Thymus (tissue), 11 donors: ENCODE measurements around the gene GALNT17. TPM values are rescaled to one million over a fixed set of nuclear protein-coding genes. Genes with fewer than 3 reads are reported as not detected.

Experiments
- DNase-seq, 9 donors: peaks; one replicate each; pipeline ENCODE4 v3.0.0-alpha.2; 2013; ENCODE audit warnings: low spot score in 9 of 9, low read depth in 6 of 9, missing footprints in 1 of 9
- H3K27ac ChIP-seq, 2 donors: one replicate each; pipeline ENCODE4 v1.5.1; 2013; ENCODE audit warnings: control low read depth in 1 of 2, low read depth in 1 of 2, low read length in 1 of 2, mild to moderate bottlenecking in 1 of 2, moderate library complexity in 1 of 2
- H3K27me3 ChIP-seq, 2 donors: one replicate each; pipeline ENCODE4 v1.5.1; 2013; ENCODE audit warnings: low read length in 1 of 2; ENCODE audit not compliant: control insufficient read depth in 2 of 2, insufficient read depth in 1 of 2
- H3K36me3 ChIP-seq, 2 donors: one replicate each; pipeline ENCODE4 v1.5.1; 2013; ENCODE audit warnings: low read length in 1 of 2, mild to moderate bottlenecking in 1 of 2, moderate library complexity in 1 of 2; ENCODE audit not compliant: control insufficient read depth in 2 of 2, insufficient read depth in 2 of 2
- H3K4me1 ChIP-seq, 2 donors: one replicate each; pipeline ENCODE4 v1.5.1; 2013; ENCODE audit warnings: low read length in 2 of 2; ENCODE audit not compliant: control insufficient read depth in 2 of 2, insufficient read depth in 2 of 2
- H3K4me3 ChIP-seq, 2 donors: one replicate each; pipeline ENCODE4 v1.5.1; 2013; ENCODE audit warnings: low read length in 2 of 2, control low read depth in 1 of 2, mild to moderate bottlenecking in 1 of 2
- H3K9me3 ChIP-seq, 2 donors: one replicate each; pipeline ENCODE4 v1.5.1; 2013; ENCODE audit warnings: low read length in 1 of 2, mild to moderate bottlenecking in 1 of 2; ENCODE audit not compliant: control insufficient read depth in 2 of 2, insufficient read depth in 1 of 2
- WGBS: extraction: QIAGEN DNeasy Blood & Tissue Kit; methylation state at CpG from one replicate; pipeline ENCODE4 v1.1.7; 2013; 5-methylcytosine and 5-hydroxymethylcytosine counted together
- polyA plus RNA-seq: library from polyadenylated mRNA; stranded (reverse); fragments of 200-250 nt; gene quantifications from one replicate; pipeline ENCODE4 v1.2.3, GENCODE V29; 2013
- total RNA-seq: library from RNA; stranded (reverse); fragments of 120-200 nt; gene quantifications from one replicate; pipeline ENCODE4 v1.2.4, GENCODE V29; 2013
- donor health status: healthy.

The GALNT17 gene
- total and polyA plus RNA-seq, 2 donors: 1.8 to 9.2 TPM

GRCh38 chr7:71236230-71237105 is 104.5 kb downstream of the GALNT17 start:
- H3K4me3 ChIP-seq: no peak overlapping the region
- 88% methylated on average over 16 of the region's 16 CpGs for WGBS
- no peaks in the 10 kb centered on the region for H3K36me3 ChIP-seq
- no peak overlapping the region for H3K27ac ChIP-seq
- no peaks in the 10 kb centered on the region for H3K27me3 ChIP-seq
- peaks cover 0 to 18% of the 10 kb centered on the region in 2 donors for H3K9me3 ChIP-seq
- H3K4me1 ChIP-seq: no peaks in the 10 kb centered on the region
- DNase-seq: no peak

- 89% methylated on average over 2 of the region's 2 CpGs for WGBS
- Histone ChIP-seq H3K4me1 (no peaks in the 10 kb centered on the region), H3K4me3 (no peak overlapping the region), H3K36me3 (no peaks in the 10 kb centered on the region), H3K27me3 (no peaks in the 10 kb centered on the region), H3K9me3 (peaks cover 0 to 12% of the 10 kb centered on the region in 2 donors), H3K27ac (no peak overlapping the region)
- no peak for DNase-seq
Observed at GRCh38 chr7:71237945-71238344, 106.0 kb downstream of the GALNT17 start.

- H3K36me3 ChIP-seq: no peaks in the 10 kb centered on the region
- peaks cover 0 to 12% of the 10 kb centered on the region in 2 donors for H3K9me3 ChIP-seq
- WGBS: 90% methylated on average over 7 of the region's 7 CpGs
- DNase-seq: no peak
- H3K4me3 ChIP-seq: no peak overlapping the region
- H3K27ac ChIP-seq: peak overlapping the region; percentile 46 to 50
- no peaks in the 10 kb centered on the region for H3K4me1 ChIP-seq
- H3K27me3 ChIP-seq: no peaks in the 10 kb centered on the region
Observed at GRCh38 chr7:71238581-71239295, 106.8 kb downstream of the GALNT17 start.

GRCh38 chr7:71239586-71240268 is 107.8 kb downstream of the GALNT17 start:
- Histone ChIP-seq H3K9me3 (peaks cover 0 to 4% of the 10 kb centered on the region in 2 donors), H3K27ac (peak overlapping the region in 1 of 2 donors; percentile 50), H3K36me3 (no peaks in the 10 kb centered on the region), H3K4me3 (no peak overlapping the region), H3K27me3 (no peaks in the 10 kb centered on the region), H3K4me1 (no peaks in the 10 kb centered on the region)
- peak in 1 of 9 donors; percentile 16 for DNase-seq
- 84% methylated on average over 8 of the region's 8 CpGs for WGBS

- Histone ChIP-seq H3K27ac (no peak overlapping the region), H3K4me3 (no peak overlapping the region), H3K27me3 (no peaks in the 10 kb centered on the region), H3K9me3 (no peaks in the 10 kb centered on the region), H3K36me3 (no peaks in the 10 kb centered on the region), H3K4me1 (no peaks in the 10 kb centered on the region)
- DNase-seq: peak in 1 of 9 donors; percentile 16
- WGBS: 85% methylated on average over 8 of the region's 8 CpGs
Observed at GRCh38 chr7:71243736-71244410, 111.9 kb downstream of the GALNT17 start.

- Histone ChIP-seq H3K27me3 (no peaks in the 10 kb centered on the region), H3K4me1 (no peaks in the 10 kb centered on the region), H3K36me3 (no peaks in the 10 kb centered on the region), H3K27ac (no peak overlapping the region), H3K9me3 (no peaks in the 10 kb centered on the region), H3K4me3 (no peak overlapping the region)
- 92% methylated on average over 7 of the region's 7 CpGs for WGBS
- DNase-seq: no peak
Observed at GRCh38 chr7:71245038-71245437, 113.1 kb downstream of the GALNT17 start.

- Histone ChIP-seq H3K4me1 (no peaks in the 10 kb centered on the region), H3K27ac (no peak overlapping the region), H3K27me3 (no peaks in the 10 kb centered on the region), H3K36me3 (no peaks in the 10 kb centered on the region), H3K4me3 (no peak overlapping the region), H3K9me3 (peaks cover 0 to 3% of the 10 kb centered on the region in 2 donors)
- WGBS: 93% methylated on average over 6 of the region's 6 CpGs
- no peak for DNase-seq
Observed at GRCh38 chr7:71251706-71252105, 119.8 kb downstream of the GALNT17 start.

GRCh38 chr7:71254751-71255150 is 122.8 kb downstream of the GALNT17 start:
- H3K4me1 ChIP-seq: no peaks in the 10 kb centered on the region
- no peaks in the 10 kb centered on the region for H3K27me3 ChIP-seq
- H3K27ac ChIP-seq: no peak overlapping the region
- H3K9me3 ChIP-seq: peaks cover 0 to 10% of the 10 kb centered on the region in 2 donors
- no peak for DNase-seq
- WGBS: 96% methylated on average over 3 of the region's 3 CpGs
- H3K4me3 ChIP-seq: no peak overlapping the region
- no peaks in the 10 kb centered on the region for H3K36me3 ChIP-seq
